ENCODE measurements around the gene SAE1.

SAE1 gene

GRCh38 chr19:47221080-47221841, 90.6 kb downstream of the SAE1 start:
- no peak for DNase-seq (ENCODE audit: low spot score)

- no peak for DNase-seq (ENCODE audit: low spot score)
Measured at GRCh38 chr19:47221890-47222289, 91.3 kb downstream of the SAE1 start.

GRCh38 chr19:47225746-47226425, 95.3 kb downstream of the SAE1 start:
- DNase-seq (ENCODE audit: low spot score) = peak; percentile 89

- DNase-seq (ENCODE audit: low spot score) = peak; percentile 84
Measured at GRCh38 chr19:47226426-47227351, 96.1 kb downstream of the SAE1 start.

GRCh38 chr19:47227352-47228167, 96.9 kb downstream of the SAE1 start:
- DNase-seq (ENCODE audit: low spot score) = peak; percentile 90

GRCh38 chr19:47228168-47228936, 97.7 kb downstream of the SAE1 start:
- no peak for DNase-seq (ENCODE audit: low spot score)

- DNase-seq (ENCODE audit: low spot score) = no peak
Measured at GRCh38 chr19:47228937-47229675, 98.5 kb downstream of the SAE1 start.

GRCh38 chr19:47229676-47230053, 99.0 kb downstream of the SAE1 start:
- no peak for DNase-seq (ENCODE audit: low spot score)

GRCh38 chr19:47230054-47230920, 99.7 kb downstream of the SAE1 start:
- peak; percentile 67 for DNase-seq (ENCODE audit: low spot score)

GRCh38 chr19:47230921-47231214, 100.2 kb downstream of the SAE1 start, which contains the start of gene BBC3:
TSS of gene BBC3 (minus strand) at chr19:47231199. CDS start at chr19:47228431, 2,768 bp downstream.
- DNase-seq (ENCODE audit: low spot score) = no peak

- peak; percentile 73 for DNase-seq (ENCODE audit: low spot score)
Measured at GRCh38 chr19:47231215-47232054, 100.8 kb downstream of the SAE1 start.

GRCh38 chr19:47232422-47233211, 102.0 kb downstream of the SAE1 start:
- DNase-seq (ENCODE audit: low spot score) = no peak

- no peak for DNase-seq (ENCODE audit: low spot score)
Measured at GRCh38 chr19:47236072-47236675, 105.5 kb downstream of the SAE1 start.

- no peak for DNase-seq (ENCODE audit: low spot score)
Measured at GRCh38 chr19:47239152-47239551, 108.5 kb downstream of the SAE1 start.

GRCh38 chr19:47239610-47240296, 109.1 kb downstream of the SAE1 start:
- DNase-seq (ENCODE audit: low spot score) = no peak

GRCh38 chr19:47240556-47240955, 109.9 kb downstream of the SAE1 start:
- DNase-seq (ENCODE audit: low spot score) = no peak
